ENCODE results near the gene EML4.

Gene EML4

DNA sequence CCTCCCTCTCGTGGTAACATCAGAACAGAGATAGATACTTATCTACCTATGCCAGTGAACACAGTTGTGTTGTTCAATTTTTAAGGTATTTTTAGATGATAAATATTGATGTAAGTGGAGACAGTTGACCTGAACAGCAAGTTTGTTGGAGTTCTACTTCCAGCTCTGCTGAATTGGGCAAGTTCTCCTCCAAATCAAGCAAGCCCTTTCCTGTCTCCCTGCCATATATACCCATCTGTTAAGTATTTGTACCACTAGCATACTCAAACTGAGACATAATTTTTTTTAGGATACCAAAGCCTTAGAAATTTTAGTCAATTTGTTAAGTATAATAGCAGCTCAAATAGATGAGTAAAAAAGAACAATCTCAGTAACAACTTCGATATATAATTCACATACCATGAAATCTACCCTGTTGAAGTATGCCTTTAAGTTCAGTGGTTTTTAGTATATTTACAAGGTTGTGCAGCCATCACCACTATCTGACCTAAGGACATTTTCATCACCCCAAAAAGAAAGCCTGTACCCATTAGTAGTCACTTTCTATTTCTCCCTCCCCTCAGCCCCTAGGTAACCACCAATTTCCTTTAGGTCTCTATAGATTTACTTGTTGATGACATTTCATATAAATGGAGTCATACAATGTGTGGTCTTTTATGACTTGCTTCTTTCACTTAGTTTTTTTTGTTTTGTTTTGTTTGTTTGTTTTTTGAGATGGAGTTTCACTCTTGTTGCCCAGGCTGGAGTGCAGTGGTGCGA lies 130.0 kb downstream of the EML4 start:
- DNase-seq (ENCODE audit: low spot score), result no peak

DNA sequence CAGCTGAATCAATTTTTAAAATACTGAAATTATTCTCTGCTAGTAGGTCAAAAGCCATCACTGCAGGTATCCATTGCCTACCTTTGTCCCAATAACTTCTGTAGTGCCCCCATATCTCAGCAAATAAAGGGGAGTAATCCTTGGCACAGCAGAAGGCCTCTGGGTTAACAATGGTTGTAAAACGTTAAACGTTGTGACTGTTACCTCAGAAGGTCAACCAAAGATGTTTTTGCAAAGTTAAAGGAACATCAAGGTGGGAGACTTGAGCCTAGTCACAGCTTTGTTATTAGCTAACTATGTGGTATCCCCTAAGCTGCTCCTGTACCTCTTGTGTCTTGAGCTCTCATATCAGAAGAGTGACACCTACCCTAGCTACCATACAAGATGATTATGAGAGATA lies 131.4 kb downstream of the EML4 start:
- DNase-seq (ENCODE audit: low spot score), result no peak

DNA sequence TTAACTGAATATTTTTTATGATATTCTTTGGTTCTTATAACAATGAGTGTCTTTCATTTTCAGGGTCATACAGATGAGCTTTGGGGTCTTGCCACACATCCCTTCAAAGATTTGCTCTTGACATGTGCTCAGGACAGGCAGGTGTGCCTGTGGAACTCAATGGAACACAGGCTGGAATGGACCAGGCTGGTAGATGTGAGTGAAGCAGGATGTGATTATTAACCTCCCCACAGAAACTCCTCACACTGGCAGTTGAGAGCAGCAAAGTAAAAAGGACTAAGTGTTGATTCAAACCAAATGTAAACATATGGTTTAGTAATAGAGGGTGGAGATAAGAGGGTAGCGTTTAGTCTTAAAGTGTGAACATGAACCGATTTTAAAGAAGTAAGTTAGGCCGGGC lies 134.1 kb downstream of the EML4 start:
- DNase-seq (ENCODE audit: low spot score), result no peak

DNA sequence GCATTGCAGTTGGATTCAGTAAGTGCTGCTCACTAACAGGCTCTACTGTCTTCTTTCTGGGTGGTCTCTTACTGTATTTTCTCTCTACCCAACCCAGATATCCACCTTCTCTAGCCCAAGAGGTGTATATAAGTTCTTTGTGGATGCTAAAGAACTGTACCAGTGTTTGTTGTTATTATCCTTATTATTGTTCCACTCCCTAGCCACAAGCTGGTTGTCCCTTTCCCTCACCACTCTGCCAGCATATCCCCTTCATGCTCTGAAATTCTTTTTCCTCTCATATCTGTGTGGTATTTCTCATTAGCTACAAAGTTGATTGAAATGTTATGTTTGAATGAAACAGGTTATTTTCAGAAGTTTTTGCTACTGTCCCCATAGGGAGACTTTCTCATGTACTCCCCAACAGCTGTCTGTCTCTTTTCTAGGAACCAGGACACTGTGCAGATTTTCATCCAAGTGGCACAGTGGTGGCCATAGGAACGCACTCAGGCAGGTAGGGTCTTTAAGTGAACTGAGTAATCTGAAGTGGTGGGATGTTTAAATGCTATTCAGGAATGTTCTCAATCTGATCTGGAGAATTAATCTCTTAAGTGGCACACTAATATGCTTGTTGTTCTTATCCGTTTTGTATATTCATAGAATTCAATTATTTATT lies 135.0 kb downstream of the EML4 start:
- no peak for DNase-seq (ENCODE audit: low spot score)

DNA sequence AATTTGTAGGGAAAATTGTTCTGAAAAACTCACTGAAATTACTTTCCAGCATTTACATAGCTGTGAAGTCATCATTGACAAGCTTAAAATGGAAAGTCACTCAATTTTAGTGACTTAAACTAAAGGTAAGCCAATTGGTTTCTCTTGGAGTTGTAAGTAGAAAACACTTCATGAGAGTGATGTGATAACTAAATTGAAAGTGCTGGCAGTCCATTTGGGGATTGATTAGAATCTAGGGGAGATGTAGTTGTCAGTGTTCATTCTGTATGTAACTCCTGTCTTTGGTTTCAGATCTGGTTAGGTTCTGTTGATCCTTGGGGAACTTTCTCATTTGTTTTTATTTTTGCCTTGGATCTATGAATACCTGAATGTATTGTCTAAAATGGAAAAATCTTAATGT lies 138.0 kb downstream of the EML4 start:
- DNase-seq (ENCODE audit: low spot score), result no peak

DNA sequence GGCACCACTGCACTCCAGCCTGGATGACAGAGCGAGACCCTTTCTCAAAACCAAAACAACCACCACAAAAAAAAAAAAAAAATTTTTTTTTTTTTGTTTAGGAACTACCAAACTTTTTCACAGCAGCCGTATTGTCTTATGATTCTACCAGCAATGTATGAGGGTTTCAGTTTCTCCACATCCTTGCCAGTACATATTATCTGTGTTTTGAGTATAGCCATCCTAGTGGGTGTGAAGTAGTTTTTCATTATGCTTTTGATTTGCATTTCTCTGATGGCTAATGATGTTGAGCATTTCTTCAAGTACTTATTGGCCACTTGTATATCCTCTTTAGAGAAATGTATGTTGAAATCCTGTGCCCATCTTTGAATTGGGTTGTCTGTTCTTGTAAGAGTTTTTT lies 140.2 kb downstream of the EML4 start:
- DNase-seq (ENCODE audit: low spot score), result no peak

DNA sequence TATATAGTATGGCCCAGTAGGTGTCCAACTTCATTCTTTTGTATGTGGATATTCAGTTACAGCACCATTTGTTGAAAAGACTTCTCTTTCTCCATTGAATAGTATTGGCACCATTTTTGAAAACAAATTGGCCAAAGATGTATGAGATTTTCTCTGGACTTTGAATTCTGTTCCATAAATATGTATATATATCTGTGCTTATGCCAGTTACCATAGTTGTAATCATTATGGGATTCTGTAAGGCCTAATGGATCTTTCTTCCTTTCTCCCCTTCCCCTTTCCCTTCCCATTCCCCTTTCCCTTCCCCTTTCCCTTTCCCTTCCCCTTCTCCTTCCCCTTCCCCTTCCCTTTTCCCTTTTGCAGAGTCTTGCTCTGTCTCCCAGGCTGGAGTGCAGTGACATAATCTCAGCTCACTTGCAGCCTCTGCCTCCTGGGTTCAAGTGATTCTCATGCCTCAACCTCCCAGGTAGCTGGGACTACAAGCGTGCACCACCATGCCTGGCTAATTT lies 140.9 kb downstream of the EML4 start:
- no peak for DNase-seq (ENCODE audit: low spot score)

DNA sequence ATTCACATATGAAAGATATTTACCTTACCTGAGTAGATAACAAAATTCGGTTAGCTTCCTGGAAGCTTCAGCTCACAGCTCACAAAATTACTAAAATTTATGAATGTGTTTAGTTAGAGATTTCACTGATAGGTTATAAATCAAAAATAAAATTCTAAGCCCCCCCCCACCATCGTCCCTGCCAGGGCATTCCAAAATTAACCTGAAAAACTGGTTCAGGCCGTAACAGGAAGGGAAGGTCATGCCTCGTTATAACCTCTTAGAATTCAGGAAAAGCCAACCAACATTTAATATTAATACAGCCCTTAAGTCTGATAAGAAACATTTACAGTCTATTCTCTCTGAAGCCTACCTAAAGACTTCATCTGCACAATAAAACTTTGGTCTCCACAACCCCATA lies 143.0 kb downstream of the EML4 start:
- no peak for DNase-seq (ENCODE audit: low spot score)

DNA sequence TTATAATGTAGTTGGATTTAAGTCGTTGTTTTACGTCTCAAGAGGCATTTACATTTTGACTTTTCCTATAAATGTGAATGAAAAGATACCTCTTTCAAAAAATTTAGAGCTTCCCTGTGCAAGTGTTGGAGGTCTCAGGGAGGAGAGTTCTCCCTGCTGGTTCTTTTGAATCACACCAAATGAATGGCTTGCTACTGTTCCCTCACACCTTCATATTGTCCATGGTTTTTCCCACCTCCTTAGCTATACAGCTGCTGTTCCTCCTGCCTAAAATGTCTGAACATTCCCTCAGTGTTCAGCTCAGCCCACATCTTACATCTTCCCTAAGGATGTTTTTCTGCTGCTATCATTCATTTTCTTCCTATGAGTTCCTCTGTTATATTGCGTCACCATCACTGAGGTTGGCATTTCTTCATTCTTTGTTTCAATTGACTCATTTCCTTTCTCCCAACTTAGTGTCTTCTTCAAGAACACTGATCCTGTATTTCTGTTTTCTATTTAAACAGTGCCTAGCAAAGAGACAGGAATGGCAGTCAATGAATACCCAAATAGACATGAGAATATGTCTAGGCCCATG lies 145.8 kb downstream of the EML4 start:
- no peak for DNase-seq (ENCODE audit: low spot score)

DNA sequence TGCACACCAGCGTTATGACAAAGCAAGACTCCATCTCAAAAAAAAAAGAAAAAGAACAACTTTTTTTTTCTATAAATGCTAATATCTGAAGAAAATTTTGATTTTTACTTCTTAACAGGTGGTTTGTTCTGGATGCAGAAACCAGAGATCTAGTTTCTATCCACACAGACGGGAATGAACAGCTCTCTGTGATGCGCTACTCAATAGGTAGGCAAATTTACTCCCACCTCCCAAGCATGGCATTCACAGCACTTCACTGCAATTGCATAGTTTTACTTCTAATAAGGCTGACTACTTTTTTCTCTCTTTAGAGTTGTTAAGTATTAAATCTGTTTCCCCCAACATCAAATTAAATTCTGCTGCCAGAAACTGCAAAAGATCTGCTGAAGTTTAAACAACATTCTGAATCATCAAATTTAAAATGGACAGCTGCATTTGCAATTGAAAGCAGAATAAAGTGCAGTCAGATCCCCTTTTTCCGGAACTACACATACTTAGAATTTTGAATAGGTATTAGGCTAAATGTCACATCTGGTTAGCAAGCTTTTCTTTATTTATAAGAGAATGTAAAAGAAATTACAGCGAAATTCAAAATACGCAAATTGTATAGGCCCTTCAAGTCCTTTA lies 146.8 kb downstream of the EML4 start:
- no peak for DNase-seq (ENCODE audit: low spot score)

DNA sequence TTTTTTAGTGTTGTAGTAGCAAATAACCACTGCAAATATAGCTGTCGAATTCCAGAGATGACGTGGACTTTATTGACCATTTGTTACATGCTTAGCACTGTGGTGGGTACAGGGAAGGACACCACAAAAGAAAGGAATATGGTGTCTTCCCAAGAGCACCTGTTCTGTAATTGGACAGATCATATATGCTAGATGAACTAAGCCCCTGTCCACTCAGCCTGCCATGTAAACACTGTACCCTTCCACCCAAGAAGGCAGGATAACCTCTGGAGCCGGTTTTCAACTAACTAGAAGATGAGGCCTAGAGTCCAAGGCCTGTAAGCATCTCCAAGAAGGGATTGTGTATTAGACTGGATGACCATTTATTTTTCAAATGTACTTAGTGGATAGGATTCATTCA lies 147.8 kb downstream of the EML4 start:
- DNase-seq (ENCODE audit: low spot score), result no peak

DNA sequence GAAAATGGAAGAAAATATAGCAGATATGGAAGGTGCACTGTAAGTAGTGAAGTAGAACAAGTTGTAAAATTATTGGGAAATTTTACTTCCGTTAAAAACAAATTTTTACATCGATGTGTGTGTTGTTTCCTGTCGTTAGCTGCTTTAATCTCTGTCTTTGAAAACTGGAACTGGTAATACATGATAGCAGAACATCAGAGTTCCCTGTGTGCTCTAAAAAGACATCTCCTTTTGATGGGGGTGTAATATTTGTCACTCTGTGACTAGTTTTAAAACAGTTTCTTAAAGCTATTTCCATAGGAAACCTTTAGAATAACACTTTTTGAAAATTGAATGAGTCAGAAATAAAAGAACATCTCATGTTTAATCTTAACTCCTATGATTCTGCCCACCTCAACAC lies 148.3 kb downstream of the EML4 start:
- no peak for DNase-seq (ENCODE audit: low spot score)

DNA sequence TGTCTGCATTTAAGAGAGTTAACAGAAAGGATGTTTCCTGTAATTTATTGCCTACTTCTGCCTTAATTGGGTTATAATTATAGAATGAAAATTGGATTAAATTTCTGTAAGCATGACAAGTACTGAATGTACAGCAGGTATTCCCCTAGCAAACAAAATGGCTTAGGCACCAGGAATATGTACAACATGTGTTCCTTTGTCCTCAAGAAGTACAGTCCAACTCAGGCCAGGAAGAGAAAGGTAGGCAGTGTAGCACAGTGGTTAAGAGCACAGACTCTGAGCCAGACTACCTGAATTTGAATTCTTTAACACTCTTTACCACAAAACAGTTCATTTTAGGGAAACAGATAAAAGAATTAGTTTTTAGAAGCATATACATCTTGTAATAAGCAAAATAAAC lies 148.8 kb downstream of the EML4 start:
- no peak for DNase-seq (ENCODE audit: low spot score)

DNA sequence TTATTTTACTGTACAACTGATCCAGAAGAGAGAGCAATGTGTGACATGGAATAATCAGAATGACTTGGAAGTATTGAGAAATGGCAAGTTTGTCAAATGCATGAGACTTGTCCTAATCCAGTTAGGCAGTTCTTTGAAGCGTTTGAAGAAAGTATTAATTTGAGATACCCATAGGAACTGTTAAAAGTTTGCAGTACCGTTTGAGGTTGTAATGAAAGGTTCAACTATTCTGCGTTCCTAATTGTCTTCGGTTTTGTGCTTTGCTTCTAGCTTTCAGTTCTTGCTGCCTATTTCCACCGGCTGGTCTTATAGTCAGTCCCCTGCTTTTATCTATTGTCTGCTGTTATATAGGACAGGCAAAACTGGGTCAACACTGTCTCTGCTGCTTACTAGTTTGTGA lies 150.1 kb downstream of the EML4 start:
- DNase-seq (ENCODE audit: low spot score), result no peak

DNA sequence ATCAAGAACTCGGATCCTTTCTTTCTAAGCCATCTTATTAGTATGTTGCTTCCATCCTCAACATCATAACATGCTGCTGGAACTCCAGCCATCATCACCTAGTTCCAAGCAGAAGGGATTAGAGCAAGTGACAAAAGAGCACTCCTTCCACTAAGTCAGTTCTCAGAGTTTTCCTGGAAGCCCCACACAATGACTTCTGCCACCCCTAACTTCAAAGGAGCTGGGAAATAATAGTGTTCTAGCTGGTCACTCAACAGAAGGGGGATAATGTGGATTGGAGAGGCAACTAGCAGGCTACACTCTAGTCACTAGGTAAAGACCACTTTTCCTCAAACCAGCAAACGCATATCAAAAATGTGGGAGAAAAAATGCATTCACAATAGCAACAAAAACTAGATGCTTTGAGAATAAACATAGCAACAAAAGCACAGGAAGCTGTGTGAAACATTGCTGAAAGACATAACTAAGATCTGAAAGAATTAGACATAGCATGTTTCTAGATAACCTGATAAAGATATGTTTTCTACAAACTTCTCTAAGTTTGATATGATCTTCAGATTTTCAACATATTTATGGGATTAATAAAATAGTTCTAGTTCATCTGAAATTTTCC lies 152.4 kb downstream of the EML4 start:
- no peak for DNase-seq (ENCODE audit: low spot score)

DNA sequence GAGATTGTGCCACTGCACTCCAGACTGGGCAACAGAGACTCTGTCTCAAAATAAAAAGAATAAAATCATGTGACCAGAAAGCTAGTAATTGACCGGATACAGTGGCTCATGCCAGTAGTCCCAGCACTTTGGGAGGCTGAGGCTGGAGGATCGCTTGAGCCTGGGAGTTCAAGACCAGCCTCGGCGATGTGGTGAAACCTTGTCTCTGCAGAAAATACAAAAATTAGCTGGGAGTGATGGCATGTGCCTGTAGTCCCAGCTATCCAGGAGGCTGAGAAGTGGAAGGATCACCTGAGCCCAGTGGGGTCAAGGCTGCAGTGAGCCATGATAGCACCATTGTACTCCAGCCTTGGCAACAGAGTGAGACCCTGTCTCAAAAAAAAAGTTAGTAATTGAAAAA lies 155.1 kb downstream of the EML4 start:
- DNase-seq (ENCODE audit: low spot score), result no peak

DNA sequence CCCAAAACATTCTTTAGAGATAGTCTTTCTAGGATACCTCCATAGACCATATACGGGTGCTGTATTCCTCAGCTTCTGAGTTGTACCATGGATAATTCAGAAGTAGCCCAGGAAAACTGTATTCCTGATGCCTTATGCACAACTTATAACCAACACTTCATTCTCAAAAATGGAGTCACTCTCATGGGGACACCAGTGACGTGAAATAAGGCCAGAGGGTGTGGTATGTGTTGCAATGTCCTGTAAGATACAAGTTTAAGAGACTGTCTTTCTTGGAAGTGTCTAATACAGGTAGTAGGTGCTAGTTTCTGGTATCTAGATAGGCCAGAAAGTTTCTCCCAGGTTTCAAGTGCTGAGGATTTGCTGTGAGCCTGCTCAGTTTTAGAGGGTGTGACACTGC lies 155.8 kb downstream of the EML4 start:
- no peak for DNase-seq (ENCODE audit: low spot score)

DNA sequence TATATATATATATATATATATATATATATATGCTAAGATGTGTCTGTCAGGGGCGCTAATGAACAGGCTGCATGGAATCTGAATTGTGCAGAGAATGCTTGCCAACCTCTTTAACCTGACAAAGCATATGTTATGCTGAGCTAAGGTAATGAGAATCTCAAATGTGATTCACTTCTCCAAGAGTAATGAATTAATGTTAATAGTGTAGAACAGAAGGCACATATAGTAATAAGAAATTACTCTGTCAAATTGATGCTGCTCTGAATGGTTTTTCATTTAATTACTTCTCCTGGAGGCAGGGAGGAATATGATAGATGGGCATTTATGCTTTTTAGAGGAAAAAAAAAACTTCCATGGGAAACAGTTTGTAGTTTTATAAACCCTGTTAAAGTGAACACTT lies 156.5 kb downstream of the EML4 start:
- no peak for DNase-seq (ENCODE audit: low spot score)

DNA sequence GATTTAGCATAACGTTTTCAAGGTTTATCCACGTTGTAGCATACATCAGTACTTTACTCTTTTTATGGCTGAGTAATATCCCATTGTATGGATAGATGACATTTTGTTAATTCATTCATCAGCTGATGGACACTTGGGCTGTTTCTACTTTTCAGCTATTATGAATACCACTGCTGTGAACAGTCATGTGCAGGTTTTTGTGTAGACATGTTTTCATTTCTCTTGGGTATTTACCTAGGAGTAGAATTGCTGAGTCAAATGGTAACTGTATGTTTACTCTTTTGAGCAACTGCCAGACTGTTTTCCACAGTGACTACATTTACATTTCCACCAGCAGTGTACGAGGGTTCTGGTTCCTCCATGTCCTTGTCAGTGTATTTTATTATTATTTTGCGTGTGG lies 158.0 kb downstream of the EML4 start:
- DNase-seq (ENCODE audit: low spot score), result no peak

DNA sequence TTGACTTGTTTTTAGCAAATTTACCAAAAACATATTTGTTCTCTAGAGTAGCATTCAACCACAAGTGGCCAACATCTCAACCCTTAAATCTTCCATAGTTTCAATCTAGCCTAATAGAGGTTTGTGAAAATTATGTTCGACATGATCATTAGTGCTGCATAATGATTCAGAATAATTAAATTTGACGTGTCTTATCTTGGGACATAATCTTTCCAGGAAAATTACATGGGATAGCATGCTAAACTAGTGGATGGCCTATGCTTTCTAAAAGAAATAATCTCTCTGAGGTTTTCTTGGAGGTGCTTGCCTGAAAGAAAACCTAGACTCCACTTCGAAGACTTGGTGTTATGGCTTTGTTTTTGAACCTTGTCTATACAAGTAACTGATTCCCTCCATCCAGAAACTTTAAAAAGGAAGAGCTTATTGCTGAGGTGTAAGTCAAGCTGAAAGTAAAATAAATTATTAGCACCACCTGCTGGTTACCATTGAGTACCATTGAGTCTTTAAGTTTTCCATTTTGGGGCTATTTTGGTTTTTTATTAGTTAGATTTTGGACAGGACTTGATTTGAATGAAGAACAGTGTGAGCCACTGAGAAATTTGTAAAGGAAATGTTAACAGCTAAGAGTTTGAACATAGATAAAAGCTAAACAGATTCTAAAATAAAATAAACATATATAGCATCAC lies 159.1 kb downstream of the EML4 start:
- DNase-seq (ENCODE audit: low spot score), result peak; percentile 11

DNA sequence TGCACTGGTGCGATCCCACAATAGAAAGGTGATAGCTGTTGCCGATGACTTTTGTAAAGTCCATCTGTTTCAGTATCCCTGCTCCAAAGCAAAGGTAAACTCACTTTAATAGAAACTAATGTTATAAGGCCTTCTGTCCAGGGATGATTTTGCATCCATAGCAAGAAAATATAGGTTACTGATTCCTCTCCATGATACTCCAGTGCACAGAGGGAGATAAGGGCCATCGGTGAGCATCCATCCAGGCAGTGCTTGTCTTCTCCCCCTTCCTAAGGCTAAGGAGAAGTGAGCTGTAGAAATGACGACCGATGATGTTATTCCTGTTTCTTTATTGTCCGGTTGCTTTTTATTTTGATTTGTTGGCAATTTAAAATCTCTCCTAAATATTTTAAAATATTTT lies 159.8 kb downstream of the EML4 start:
- DNase-seq (ENCODE audit: low spot score), result no peak

DNA sequence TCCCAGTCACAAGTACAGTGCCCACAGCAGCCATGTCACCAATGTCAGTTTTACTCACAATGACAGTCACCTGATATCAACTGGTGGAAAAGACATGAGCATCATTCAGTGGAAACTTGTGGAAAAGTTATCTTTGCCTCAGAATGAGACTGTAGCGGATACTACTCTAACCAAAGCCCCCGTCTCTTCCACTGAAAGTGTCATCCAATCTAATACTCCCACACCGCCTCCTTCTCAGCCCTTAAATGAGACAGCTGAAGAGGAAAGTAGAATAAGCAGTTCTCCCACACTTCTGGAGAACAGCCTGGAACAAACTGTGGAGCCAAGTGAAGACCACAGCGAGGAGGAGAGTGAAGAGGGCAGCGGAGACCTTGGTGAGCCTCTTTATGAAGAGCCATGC lies 160.6 kb downstream of the EML4 start:
- no peak for DNase-seq (ENCODE audit: low spot score)

All from SK-N-DZ (cell line).